A549 (cell line): ENCODE measurements around the gene SYCP2.

ENCODE experiments used
- CEBPB ChIP-seq, 2 experiments: fragments of >200 bp in 1 of 2; sonication (Bioruptor Twin) in 1 of 2; formaldehyde crosslinking in 1 of 2; IDR thresholded peaks; 2 replicates each; pipeline ENCODE4 v1.6.1; 2012 to 2016
- CHD4 ChIP-seq: fragments of 200-600 bp; sonication (generic); IDR thresholded peaks from 2 replicates; pipeline ENCODE4 v1.6.1; 2016; ENCODE audit warnings: antibody characterized with exemption, mild to moderate bottlenecking, borderline replicate concordance
- TF ChIP-seq, protein P1 (sequence below): fragments of >200 bp; sonication (Bioruptor Twin); formaldehyde crosslinking; IDR thresholded peaks from 3 replicates; pipeline ENCODE4 v1.5.1; 2016

DNA sequence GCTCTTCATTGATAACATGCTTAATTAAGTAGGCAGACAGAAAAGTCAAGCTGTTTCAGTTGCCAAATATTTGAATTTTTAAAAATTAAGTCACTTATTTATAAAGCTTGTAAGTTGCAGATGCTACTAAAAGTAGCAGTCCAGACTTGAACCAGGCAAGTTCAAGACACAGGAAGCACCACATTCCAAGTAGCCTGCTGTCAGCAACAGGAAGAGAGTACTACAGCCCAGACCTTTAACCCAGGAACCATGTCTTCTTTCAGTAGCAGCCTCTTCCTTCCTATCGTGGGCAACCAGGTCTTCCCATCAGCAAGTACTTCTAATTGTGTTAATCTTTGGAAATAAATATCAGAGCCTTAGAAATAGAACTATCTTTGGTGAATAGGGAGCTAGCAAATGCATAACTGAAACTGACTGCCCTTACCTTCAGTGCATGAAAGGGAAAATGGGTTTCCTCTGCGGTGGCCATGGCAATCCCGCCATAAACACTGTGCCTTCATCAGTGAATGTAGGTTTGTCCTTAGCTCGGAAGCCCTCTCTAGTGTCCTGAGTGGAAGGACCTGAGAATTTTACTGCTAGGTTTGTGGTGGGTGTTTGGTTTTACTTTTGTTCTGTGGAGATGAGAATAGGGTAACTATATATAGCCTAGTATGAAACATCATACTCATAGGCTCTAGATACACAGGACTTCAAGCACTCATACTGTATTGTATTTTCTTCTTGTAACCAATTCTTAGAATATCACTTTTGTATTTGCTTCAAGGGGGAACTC is 95.6 kb downstream of the SYCP2 start:
- TF ChIP-seq CHD4 (no peak), CEBPB (IDR thresholded peaks at IDR 0.05) (no peak)
- TF ChIP-seq, protein P1, sequence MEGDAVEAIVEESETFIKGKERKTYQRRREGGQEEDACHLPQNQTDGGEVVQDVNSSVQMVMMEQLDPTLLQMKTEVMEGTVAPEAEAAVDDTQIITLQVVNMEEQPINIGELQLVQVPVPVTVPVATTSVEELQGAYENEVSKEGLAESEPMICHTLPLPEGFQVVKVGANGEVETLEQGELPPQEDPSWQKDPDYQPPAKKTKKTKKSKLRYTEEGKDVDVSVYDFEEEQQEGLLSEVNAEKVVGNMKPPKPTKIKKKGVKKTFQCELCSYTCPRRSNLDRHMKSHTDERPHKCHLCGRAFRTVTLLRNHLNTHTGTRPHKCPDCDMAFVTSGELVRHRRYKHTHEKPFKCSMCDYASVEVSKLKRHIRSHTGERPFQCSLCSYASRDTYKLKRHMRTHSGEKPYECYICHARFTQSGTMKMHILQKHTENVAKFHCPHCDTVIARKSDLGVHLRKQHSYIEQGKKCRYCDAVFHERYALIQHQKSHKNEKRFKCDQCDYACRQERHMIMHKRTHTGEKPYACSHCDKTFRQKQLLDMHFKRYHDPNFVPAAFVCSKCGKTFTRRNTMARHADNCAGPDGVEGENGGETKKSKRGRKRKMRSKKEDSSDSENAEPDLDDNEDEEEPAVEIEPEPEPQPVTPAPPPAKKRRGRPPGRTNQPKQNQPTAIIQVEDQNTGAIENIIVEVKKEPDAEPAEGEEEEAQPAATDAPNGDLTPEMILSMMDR, result no peak
